HepG2 (cell line): ENCODE results near the gene CAPZB.

Source experiments
- BORCS8-MEF2B ChIP-seq: sonication (generic); formaldehyde crosslinking; IDR thresholded peaks from 2 replicates; pipeline ENCODE4 v1.8.0; 2022; ENCODE audit warnings: mild to moderate bottlenecking, missing genetic modification reagents
- CTCF ChIP-seq: sonication (generic); formaldehyde crosslinking; IDR thresholded peaks from 2 replicates; pipeline ENCODE4 v1.5.0; 2020; ENCODE audit warnings: mild to moderate bottlenecking, missing genetic modification reagents, moderate library complexity
- FOXJ3 ChIP-seq: sonication (generic); formaldehyde crosslinking; IDR thresholded peaks from 2 replicates; pipeline ENCODE4 v1.4.0; 2020; ENCODE audit warnings: missing genetic modification reagents, mild to moderate bottlenecking, borderline replicate concordance
- POLR2AphosphoS5 ChIP-seq: IDR thresholded peaks from 2 replicates; pipeline ENCODE4 v1.6.1; 2012; ENCODE audit warnings: low read depth, low read length
- SIN3A ChIP-seq: IDR thresholded peaks from 2 replicates; pipeline ENCODE4 v1.6.1; 2011; ENCODE audit warnings: low read depth, mild to moderate bottlenecking, control low read depth, low read length, borderline replicate concordance
- SP2 ChIP-seq: sonication (generic); formaldehyde crosslinking; IDR thresholded peaks from 2 replicates; pipeline ENCODE4 v1.5.1; 2020; ENCODE audit warnings: mild to moderate bottlenecking, missing genetic modification reagents
- ZBTB49 ChIP-seq: sonication (generic); formaldehyde crosslinking; IDR thresholded peaks from 2 replicates; pipeline ENCODE4 v1.4.0; 2020; ENCODE audit warnings: missing genetic modification reagents, borderline replicate concordance
- ZNF205 ChIP-seq: IDR thresholded peaks from 2 replicates; pipeline ENCODE4 v1.6.1; 2018; ENCODE audit warnings: missing biosample characterization, missing genetic modification reagents
- ZNF607 ChIP-seq: sonication (generic); formaldehyde crosslinking; IDR thresholded peaks from 2 replicates; pipeline ENCODE4 v1.5.1; 2020; ENCODE audit warnings: missing genetic modification reagents, mild to moderate bottlenecking, borderline replicate concordance

DNA sequence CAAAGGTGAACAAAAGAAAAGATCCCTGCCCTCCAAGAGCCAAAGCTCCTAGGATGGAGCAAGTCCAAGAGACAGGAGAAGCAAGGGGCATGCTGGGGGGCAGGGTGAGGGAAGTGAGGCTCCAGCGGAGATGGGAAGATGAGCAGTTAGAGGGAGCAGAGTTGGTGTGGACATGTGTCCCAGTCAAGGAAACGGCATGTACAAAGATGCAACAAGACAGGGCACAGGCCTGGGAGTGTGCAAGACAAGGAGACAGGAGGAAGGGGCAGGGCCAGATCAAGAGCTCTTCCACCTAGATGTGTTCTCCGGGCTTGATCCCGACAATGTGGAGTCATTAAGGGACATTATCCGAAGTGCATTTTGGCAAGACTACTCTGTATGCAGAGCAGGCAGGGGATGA is 82.1 kb downstream of the CAPZB start:
- TF ChIP-seq ZNF205 (CRISPR knock-in tag), result no peak
- TF ChIP-seq SIN3A, result no peak
- TF ChIP-seq ZBTB49 (CRISPR knock-in tag), result no peak
- no peak for TF ChIP-seq BORCS8-MEF2B (CRISPR knock-in tag)
- no peak for TF ChIP-seq ZNF607 (CRISPR knock-in tag)
- no peak for TF ChIP-seq POLR2AphosphoS5
- TF ChIP-seq FOXJ3 (CRISPR knock-in tag), result no peak
- TF ChIP-seq SP2 (CRISPR knock-in tag), result no peak
- TF ChIP-seq CTCF (CRISPR knock-in tag), result no peak
